ENCODE results near the gene ADCY2. TPM values are rescaled to one million over a fixed set of nuclear protein-coding genes. Genes with fewer than 3 reads are reported as not detected.

Gene ADCY2
- total RNA-seq, 3 donors from 2014 or later: 1.7 to 14.8 (median 2.2) TPM

DNA sequence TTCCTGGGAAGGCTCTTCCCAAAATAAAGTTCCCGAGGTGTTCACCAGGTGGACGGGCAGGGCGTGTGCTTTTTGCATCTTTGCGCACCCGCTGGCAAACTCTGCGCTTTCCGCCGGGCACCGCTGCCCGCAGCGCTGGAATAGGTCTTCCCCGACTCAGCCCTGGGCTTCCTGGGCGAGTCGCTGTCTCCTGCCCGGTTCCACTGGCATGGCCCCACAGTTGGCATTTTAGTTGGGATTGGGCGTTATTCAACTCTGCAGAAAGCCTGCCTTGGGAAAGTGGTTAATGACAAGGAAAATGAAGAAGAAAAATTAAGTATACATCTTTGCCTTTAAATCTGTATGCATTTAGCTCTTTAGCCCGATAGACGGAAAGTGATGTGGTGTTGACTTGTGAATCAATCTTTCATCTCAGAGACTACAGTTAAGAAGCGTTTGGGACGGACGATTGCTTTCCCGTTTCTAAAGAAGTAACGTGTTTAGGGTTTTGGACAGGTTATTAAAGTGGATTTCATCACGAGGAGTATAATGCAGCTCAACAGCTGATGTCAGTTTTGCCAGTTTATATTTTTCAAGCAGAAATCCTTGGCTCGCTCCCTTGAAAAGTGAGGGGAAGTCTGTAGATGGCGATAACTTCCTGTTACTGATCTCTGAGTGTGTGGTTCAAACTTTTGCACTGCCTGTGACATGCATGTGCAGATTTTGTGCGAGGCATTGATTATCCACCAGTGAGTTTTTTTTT is 946 bp downstream of the ADCY2 start:
- no peak overlapping the region for H3K4me3 ChIP-seq
- H3K4me1 ChIP-seq (ENCODE audit: low read depth): peaks cover 5% of the 10 kb centered on the region
- no peaks in the 10 kb centered on the region for H3K9me3 ChIP-seq
- no peak for TF ChIP-seq CTCF (IDR thresholded peaks at IDR 0.05)
- H3K36me3 ChIP-seq (ENCODE audit: low read depth): no peaks in the 10 kb centered on the region
- no peak for ATAC-seq
- DNase-seq: no peak
- intact Hi-C loops (cut with DNase I, micrococcal nuclease): no loop called here

DNA sequence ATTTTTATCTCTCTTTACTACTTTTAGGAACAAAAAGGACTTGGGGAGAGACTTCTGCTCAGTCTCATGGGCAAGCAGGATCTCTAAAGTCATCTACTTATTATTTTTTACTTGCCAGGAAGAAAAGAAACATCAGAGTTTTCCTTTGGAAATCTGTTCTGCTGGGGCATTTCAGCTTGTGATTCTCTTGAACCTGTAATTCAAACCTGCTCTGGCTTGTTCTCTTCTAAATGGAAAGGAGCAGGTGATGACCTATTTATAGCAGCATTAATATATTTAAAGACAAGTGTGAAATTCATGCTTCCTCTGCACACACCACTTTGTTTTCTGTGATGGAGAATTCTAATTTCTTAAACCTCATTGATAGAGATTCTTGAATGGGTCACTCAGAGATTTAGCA is 2.0 kb downstream of the ADCY2 start:
- H3K4me1 ChIP-seq (ENCODE audit: low read depth): no peaks in the 10 kb centered on the region
- intact Hi-C loops (cut with DNase I, micrococcal nuclease): no loop called here
- H3K9me3 ChIP-seq: no peaks in the 10 kb centered on the region
- no peak overlapping the region for H3K4me3 ChIP-seq
- no peak for TF ChIP-seq CTCF (IDR thresholded peaks at IDR 0.05)
- ATAC-seq: no peak
- H3K36me3 ChIP-seq (ENCODE audit: low read depth): no peaks in the 10 kb centered on the region
- no peak for DNase-seq

DNA sequence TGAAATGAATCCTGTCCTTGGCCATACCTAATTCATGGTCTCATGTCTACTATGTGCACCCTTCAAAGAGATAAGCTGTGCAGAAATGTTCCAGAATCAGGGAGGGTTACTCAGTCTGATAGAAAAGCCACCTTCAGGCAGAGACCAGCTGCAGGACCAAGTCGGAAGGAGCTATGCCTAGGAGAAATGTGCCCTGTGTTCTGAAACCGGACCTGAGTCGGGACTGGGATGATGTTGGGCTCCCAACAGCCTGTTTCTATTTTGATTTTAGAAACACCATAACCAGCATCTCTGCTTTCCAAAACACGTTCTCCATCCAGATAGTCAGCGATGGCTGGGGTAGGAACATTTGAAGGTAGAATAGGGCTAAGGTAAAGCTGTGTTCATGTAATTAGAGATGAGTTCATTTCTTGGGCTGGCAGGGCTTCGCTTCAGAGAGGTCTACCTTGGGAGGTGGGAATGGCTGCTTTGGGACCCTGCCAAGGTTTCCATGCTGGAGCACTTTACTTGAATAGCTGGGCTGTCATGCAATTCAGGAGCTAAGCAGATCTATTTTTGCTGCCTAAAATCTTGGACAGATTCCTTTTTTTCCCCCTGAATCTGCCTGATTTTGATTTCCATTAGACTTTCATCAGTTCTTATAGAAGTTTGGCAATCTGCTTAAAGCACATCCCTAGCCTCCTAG is 2.8 kb downstream of the ADCY2 start:
- Histone ChIP-seq H3K9me3 (no peaks in the 10 kb centered on the region), H3K4me1 (ENCODE audit: low read depth) (no peaks in the 10 kb centered on the region), H3K4me3 (no peak overlapping the region), H3K36me3 (ENCODE audit: low read depth) (no peaks in the 10 kb centered on the region)
- DNase-seq: no peak
- no peak for ATAC-seq
- intact Hi-C loops (cut with DNase I, micrococcal nuclease): no loop called here
- TF ChIP-seq CTCF (IDR thresholded peaks at IDR 0.05): no peak

DNA sequence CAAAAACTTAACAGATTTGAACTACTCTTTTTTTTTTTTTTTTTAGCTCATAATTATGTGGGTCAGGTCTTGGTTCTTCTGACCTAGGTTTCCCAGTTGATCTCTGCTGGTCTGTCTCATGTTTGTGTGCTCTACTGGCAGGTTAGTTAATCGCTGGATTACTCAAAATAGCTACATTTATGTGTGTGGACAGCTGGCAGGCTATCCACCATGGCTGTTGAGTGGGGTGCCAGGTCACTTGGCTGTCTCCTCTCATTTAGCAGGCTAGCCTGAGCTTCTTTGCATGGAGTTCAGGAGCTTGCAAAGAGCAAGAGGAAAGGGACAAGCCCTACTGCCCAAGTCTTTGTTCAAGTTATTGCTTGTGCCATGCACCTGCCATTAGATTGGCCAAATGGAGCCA is 9.3 kb downstream of the ADCY2 start:
- no peak for TF ChIP-seq CTCF (IDR thresholded peaks at IDR 0.05)
- Histone ChIP-seq H3K36me3 (ENCODE audit: low read depth) (no peaks in the 10 kb centered on the region), H3K4me3 (no peak overlapping the region), H3K9me3 (no peaks in the 10 kb centered on the region), H3K4me1 (ENCODE audit: low read depth) (no peaks in the 10 kb centered on the region)
- no peak for ATAC-seq
- DNase-seq: no peak
- intact Hi-C loops (cut with DNase I, micrococcal nuclease): loop anchor here in 1 of 2 donors (10.0 kb wide), 1 partner anchor 340 kb away; no protein-coding TSS in a partner anchor

- Histone ChIP-seq H3K36me3 (ENCODE audit: low read depth) (no peaks in the 10 kb centered on the region), H3K4me1 (ENCODE audit: low read depth) (no peaks in the 10 kb centered on the region), H3K4me3 (no peak overlapping the region), H3K9me3 (no peaks in the 10 kb centered on the region)
- no peak for ATAC-seq
- no peak for DNase-seq
- intact Hi-C loops (cut with DNase I, micrococcal nuclease): no loop called here
- TF ChIP-seq CTCF (IDR thresholded peaks at IDR 0.05): no peak
These were observed 15.1 kb downstream of the ADCY2 start for GRCh38 chr5:7410936-7411511.

All from mucosa of descending colon (tissue), 3 donors.